ENCODE results near the gene GRHL1.

Gene GRHL1

GRCh38 chr2:9949239-9949991 lies 2.1 kb upstream of the GRHL1 start:
- no peak for DNase-seq (ENCODE audit: low read depth in 2 of 2)

DNA sequence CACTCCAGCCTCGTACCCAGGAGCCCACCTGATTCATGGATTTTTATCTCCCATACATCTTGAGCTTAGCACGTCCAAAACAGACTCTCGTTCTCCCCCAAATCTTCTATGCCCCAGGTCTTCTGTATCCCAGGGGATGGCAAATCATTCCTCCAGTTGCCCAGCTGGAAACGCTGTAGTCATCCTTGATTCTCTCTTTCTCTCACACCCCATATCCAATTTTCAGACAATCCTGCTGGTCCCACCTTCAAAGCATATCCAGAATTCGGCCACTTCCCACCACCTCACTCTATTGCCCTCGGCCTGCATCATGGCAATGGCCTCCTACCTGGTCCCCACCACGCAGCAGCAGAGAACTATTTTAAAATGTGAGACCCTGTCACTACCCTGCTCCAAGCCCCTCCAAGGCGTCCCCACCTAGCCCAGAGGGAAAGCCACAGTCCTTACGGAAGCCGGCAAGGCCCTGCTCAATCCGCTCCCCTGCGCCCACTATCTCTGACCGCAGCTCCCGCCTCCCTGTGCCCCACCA lies 1.4 kb upstream of the GRHL1 start:
- DNase-seq (ENCODE audit: low read depth in 2 of 2): no peak

- DNase-seq (ENCODE audit: low read depth in 2 of 2): no peak
These were observed 797 bp upstream of the GRHL1 start for GRCh38 chr2:9950521-9951271.

DNA sequence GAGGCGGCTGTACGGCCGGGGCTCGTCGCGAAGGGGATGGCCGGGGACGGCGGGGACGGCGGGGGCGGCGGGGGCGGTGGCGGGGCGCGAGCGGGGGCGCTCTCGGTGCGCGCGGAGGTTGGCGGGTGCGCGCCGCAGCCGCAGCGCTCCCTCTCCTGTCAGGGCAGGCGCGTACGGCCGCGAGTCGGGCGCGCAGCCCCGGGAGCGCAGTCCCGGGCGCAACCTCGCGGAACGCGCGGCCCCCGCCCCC lies 296 bp upstream of the GRHL1 start:
- peak in 1 of 2 donors; percentile 15 for DNase-seq (ENCODE audit: low read depth in 2 of 2)

GRCh38 chr2:9952286-9952737 lies 819 bp downstream of the GRHL1 start:
- DNase-seq (ENCODE audit: low read depth in 2 of 2): no peak

GRCh38 chr2:9952856-9953503 lies 1.5 kb downstream of the GRHL1 start:
- no peak for DNase-seq (ENCODE audit: low read depth in 2 of 2)

GRCh38 chr2:9954136-9954535 lies 2.6 kb downstream of the GRHL1 start:
- no peak for DNase-seq (ENCODE audit: low read depth in 2 of 2)

DNA sequence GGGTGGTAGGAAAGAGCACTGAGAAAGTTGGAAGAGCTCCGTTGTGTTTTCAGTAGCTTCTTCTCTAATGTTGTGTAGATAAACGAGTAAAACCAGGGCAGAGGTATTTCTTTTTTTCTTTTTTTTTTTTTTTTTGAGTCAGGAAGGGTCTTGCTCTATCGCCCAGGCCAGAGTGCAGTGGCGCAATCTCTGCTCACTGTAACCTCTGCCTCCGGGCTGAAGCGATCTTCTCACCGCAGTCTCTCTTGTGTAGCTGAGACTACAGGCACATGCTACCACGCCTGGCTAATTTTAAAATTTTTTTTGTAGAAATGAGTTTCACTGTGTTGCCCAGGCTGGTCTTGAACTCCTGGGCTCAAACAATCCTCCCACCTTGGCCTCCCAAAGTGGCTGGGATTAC lies 6.6 kb downstream of the GRHL1 start:
- DNase-seq (ENCODE audit: low read depth in 2 of 2): no peak

- no peak for DNase-seq (ENCODE audit: low read depth in 2 of 2)
These were observed 7.8 kb downstream of the GRHL1 start for GRCh38 chr2:9959262-9959661.

DNA sequence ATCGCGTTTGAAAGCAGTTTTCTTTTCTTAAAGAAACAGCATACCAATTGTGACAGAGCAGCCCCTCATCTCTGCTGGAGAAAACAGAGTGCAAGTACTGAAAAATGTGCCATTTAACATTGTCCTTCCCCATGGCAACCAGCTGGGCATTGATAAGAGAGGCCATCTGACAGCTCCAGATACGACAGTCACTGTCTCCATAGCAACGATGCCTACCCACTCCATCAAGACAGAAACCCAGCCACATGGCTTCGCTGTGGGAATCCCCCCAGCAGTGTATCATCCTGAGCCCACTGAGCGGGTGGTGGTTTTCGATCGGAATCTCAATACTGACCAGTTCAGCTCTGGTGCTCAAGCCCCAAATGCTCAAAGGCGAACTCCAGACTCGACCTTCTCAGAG lies 9.5 kb downstream of the GRHL1 start:
- DNase-seq (ENCODE audit: low read depth in 2 of 2): no peak

DNA sequence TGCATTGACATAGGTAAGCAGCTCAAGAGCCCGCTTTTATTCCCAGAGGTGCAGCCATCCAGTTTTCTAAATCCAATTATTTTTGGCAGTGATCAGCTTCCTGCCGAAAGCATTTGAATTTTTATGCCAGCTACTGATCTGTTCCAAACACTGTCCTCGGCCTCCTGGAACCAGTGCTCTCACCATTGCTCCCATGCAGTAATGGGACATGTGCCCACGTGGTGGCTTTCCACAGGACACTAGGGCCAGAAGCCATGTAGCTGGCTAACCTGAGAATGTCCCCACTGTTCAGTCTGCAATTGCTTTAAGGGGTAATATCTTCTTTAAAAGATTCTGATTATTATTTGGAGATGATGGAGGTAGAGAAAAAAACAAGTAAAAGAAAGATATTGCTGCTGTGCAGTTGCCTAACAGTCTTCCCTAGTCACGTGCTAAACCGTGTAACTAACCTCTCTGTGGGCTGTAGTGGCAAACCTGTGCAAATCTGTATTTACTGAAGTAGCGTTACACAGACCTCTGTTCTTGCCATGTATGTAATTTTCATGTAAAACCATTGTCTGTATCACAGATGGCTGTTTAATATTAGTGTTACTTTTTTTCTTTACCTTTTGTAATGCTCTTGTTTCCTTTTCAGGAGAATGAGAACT lies 13.0 kb downstream of the GRHL1 start:
- no peak for DNase-seq (ENCODE audit: low read depth in 2 of 2)

DNA sequence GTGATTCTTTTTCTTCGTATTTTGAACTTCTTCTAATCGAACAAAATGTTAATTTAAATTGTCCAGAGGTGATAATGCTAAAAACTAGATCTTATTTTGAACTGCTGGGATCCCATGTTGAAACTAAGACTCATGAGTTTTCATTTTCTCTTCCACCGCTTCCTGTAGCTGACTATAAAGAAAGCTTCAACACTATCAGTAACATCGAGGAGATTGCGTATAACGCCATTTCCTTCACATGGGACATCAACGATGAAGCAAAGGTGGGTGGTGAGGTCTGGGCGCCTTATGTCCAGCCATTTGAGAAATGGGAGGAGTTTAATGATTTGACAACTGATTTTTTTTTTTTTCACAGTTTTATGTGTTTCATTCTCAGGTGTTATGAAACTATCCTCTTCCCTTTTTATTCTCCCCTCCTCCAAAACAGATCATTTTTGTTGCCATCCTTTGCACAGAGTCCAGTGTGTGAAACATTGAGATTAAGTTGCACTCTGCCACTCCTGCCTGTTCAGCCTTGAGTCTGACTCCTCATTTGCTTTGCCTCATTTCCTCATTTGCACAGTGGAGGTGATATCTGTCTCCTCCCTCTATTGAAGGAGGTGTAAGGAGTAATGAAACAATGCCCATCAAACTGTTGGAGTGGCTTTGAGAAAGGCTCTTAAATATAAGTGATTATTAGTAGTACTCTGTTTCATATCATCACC lies 13.8 kb downstream of the GRHL1 start:
- DNase-seq (ENCODE audit: low read depth in 2 of 2): no peak

- no peak for DNase-seq (ENCODE audit: low read depth in 2 of 2)
These were observed 15.1 kb downstream of the GRHL1 start for GRCh38 chr2:9966491-9967022.

GRCh38 chr2:9967053-9967775 lies 15.7 kb downstream of the GRHL1 start:
- DNase-seq (ENCODE audit: low read depth in 2 of 2): no peak

GRCh38 chr2:9968553-9969497 lies 17.3 kb downstream of the GRHL1 start:
- no peak for DNase-seq (ENCODE audit: low read depth in 2 of 2)

- DNase-seq (ENCODE audit: low read depth in 2 of 2): no peak
These were observed 18.9 kb downstream of the GRHL1 start for GRCh38 chr2:9970200-9971044.

- DNase-seq (ENCODE audit: low read depth in 2 of 2): no peak
These were observed 19.8 kb downstream of the GRHL1 start for GRCh38 chr2:9971105-9971818.

DNA sequence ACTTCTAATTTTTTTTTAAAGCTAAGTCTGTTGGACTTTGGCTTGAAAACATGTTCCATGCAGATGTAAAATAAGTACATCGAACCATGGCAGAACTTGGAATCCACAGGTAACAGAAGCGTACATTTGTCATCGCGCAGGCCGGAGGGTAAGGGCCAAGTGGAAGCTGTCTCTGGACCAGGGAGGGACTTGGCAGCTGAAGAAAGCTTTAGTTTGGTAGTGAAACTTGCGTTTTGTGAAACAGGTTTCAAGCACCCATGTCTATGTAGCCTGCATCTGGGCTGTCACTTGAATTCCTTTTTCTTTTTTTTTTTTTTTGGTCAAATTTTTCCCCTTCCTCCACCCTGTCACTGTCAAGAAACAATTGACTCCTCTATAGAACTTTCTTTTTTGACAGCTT lies 20.4 kb downstream of the GRHL1 start:
- no peak for DNase-seq (ENCODE audit: low read depth in 2 of 2)
